HPDE6-E6E7 (cell line): ENCODE data around the gene CRYBB2.
"Not testable (repeated sequence)": the region's sequence is repeated elsewhere in the genome, so short reads cannot be mapped to it uniquely, and the experiment has no call there.

Experiments used
- DNase-seq: peaks from one replicate; pipeline ENCODE4 v3.0.0; 2011; ENCODE audit warnings: missing footprints; ENCODE audit errors: extremely low spot score

Gene CRYBB2

GRCh38 chr22:25233706-25234105 lies 14.3 kb downstream of the CRYBB2 start:
- not testable (repeated sequence) for DNase-seq

- DNase-seq, result peak; percentile 99
These were observed 16.3 kb downstream of the CRYBB2 start for GRCh38 chr22:25235547-25236290.

DNA sequence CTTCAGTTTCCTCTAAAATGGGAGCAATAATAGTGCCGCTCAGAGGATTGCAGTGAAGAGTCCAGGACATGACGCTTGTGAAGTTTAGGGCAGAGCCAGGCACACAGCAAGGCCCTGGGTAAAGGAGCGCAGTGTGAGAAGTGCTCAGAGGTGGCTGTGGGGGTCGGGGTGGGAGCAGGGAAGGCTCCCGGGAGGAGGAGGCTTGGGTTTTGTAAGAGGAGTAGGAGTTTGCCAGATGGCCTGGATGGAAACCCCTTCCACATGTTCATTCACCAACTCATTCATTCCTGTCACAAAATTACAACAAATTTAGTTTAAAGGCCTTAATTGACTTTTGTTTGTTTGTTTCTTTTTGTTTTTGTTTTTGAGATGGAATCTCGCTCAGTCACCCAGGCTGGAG lies 17.0 kb downstream of the CRYBB2 start:
- no peak for DNase-seq

- no peak for DNase-seq
These were observed 18.1 kb downstream of the CRYBB2 start for GRCh38 chr22:25237503-25237902.

- DNase-seq, result not testable (repeated sequence)
These were observed 18.6 kb downstream of the CRYBB2 start for GRCh38 chr22:25238058-25238457.

DNA sequence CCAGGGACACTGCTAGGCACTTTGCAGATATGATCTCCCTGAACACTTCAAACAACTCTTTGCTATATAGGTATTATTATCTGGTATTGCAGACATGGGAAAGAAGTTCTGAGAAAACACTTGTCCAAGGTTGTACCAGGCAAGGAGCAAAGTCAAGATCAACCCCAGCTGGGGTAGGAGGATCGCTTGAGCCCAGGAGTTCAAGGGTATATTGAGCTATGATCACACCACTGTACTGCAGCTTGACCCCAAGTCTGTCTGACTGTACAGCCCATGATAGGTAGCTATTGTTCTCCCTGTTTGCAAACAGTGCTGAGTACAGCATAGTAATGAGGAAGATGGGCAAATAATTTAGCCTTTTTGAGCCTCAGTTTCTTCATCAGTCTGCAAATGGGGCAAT lies 35.7 kb downstream of the CRYBB2 start:
- not testable (repeated sequence) for DNase-seq

- not testable (repeated sequence) for DNase-seq
These were observed 48.1 kb downstream of the CRYBB2 start for GRCh38 chr22:25267567-25267966.

- not testable (repeated sequence) for DNase-seq
These were observed 49.5 kb downstream of the CRYBB2 start for GRCh38 chr22:25268902-25269301.

GRCh38 chr22:25270061-25270460 lies 50.6 kb downstream of the CRYBB2 start:
- DNase-seq, result not testable (repeated sequence)

GRCh38 chr22:25273231-25273630 lies 53.8 kb downstream of the CRYBB2 start:
- DNase-seq, result not testable (repeated sequence)

DNA sequence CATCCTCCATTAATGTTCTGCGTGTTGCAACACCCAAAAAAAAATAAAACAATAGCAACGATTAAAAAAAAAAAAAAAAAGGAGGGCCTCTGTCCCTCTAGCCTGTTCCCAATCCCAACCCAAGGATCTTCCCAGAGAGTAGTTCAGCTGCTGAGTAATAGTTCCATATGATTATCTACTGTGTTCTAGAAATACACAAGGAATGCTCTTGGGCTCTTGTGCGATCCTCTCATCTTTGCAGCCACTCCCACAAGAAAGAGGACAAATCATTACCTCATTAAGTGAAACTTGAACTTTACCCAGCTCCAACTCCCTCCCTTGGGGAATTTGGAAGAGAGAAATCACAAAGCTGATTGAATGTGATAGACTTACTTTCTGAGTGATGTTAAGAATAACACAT lies 54.5 kb downstream of the CRYBB2 start:
- DNase-seq, result not testable (repeated sequence)

DNA sequence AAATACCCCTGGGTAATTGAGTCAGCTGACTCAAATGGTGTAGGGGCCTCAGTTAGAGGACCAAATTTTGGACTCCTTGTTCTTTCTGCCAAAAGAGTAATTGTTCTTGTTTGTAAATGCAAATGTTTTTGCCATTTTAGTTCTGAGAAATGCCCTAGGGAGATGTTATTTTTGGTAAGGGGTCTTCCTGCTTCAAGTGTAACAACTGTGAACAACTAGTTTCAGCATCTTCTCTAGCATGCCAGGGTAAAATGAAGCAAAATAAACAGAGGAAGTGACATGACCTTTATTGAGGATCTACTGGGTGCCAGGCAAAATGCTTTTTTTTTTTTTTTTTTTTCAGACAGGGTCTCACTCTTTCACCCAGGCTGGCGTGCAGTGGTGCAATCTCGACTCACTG lies 60.7 kb downstream of the CRYBB2 start:
- DNase-seq, result not testable (repeated sequence)
